Measurements from ENCODE around the gene ARHGEF1.

GRCh38 chr19:41944336-41944735, 61.4 kb downstream of the ARHGEF1 start:
- TF ChIP-seq CTCF (IDR thresholded peaks at IDR 0.05) (no peak), EZH2 (IDR thresholded peaks at IDR 0.05; ENCODE audit: borderline replicate concordance, insufficient read depth, low read depth, low read length, poor library complexity, severe bottlenecking) (no peak)
